Sigmoid colon (tissue), 4 donors: ENCODE measurements around the gene ZNF473.

Experiments used
- EP300 ChIP-seq, 4 donors: sonication (generic); formaldehyde crosslinking; IDR thresholded peaks; one replicate each; pipeline ENCODE4 v1.6.1; 2017; ENCODE audit warnings: antibody characterized with exemption in 4 of 4
- POLR2A ChIP-seq, 2 donors: fragments of 450-650 bp; IDR thresholded peaks; one replicate each; pipeline ENCODE4 v1.6.1; 2016; ENCODE audit warnings: antibody characterized with exemption in 2 of 2, mild to moderate bottlenecking in 2 of 2, moderate library complexity in 2 of 2
- POLR2AphosphoS5 ChIP-seq, 4 donors: sonication (generic); formaldehyde crosslinking; IDR thresholded peaks; one replicate each; pipeline ENCODE4 v1.6.1; 2017; ENCODE audit warnings: antibody characterized with exemption in 4 of 4
- TF ChIP-seq, protein P1 (sequence below), 4 experiments: fragments of 450-650 bp in 3 of 4; fragments of 200-600 bp in 1 of 4; IDR thresholded peaks; one replicate each; pipeline ENCODE4 v1.5.1; 2016 to 2019; ENCODE audit warnings: antibody characterized with exemption in 4 of 4, mild to moderate bottlenecking in 3 of 4, moderate library complexity in 2 of 4

DNA sequence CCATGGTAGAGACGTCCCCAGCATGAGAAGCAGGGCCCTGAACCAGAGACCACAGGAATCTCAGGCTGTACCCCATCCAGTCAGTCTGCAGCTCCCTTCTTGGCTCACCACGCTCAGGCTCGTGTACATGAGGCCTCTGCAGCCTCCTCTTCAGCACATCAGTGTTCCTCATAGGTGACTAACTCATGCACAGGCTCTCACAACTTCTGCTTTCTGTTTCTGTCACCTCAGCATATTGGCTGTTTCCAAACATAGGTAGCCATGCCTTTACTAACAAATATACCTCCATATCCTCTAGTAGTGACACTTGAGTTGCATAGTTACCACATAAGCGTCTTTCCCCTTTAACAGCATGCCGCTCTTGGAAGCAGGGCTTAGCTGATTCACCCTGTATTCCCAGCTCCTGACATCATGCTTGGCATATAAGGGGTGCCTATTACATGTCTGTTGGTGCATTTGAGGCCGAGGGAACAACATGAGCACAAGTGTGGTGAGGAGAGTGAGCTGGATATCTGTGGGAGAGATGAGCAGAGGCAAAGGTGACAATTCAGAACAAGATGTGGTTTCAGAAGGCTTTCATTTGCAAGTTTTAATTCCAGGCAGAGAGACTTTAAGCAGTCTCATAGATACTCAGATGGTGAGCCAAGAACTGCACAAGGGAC is 16.7 kb downstream of the ZNF473 start:
- TF ChIP-seq POLR2AphosphoS5 (IDR thresholded peaks at IDR 0.05) (no peak), POLR2A (IDR thresholded peaks at IDR 0.05) (no peak), EP300 (IDR thresholded peaks at IDR 0.05) (no peak)
- TF ChIP-seq, protein P1, sequence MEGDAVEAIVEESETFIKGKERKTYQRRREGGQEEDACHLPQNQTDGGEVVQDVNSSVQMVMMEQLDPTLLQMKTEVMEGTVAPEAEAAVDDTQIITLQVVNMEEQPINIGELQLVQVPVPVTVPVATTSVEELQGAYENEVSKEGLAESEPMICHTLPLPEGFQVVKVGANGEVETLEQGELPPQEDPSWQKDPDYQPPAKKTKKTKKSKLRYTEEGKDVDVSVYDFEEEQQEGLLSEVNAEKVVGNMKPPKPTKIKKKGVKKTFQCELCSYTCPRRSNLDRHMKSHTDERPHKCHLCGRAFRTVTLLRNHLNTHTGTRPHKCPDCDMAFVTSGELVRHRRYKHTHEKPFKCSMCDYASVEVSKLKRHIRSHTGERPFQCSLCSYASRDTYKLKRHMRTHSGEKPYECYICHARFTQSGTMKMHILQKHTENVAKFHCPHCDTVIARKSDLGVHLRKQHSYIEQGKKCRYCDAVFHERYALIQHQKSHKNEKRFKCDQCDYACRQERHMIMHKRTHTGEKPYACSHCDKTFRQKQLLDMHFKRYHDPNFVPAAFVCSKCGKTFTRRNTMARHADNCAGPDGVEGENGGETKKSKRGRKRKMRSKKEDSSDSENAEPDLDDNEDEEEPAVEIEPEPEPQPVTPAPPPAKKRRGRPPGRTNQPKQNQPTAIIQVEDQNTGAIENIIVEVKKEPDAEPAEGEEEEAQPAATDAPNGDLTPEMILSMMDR (IDR thresholded peaks at IDR 0.05): no peak
